GM21737 (cell line): ENCODE data around the gene SMARCA4.
"Not testable (repeated sequence)": the region's sequence is repeated elsewhere in the genome, so short reads cannot be mapped to it uniquely, and the experiment has no call there.

ENCODE experiments used
- ATAC-seq: cut with Tn5 transposase; IDR thresholded peaks from one replicate; pipeline ENCODE4 v1.9.1; 2021; ENCODE audit warnings: mild to moderate bottlenecking, moderate library complexity; ENCODE audit not compliant: unreplicated experiment

The SMARCA4 gene

DNA sequence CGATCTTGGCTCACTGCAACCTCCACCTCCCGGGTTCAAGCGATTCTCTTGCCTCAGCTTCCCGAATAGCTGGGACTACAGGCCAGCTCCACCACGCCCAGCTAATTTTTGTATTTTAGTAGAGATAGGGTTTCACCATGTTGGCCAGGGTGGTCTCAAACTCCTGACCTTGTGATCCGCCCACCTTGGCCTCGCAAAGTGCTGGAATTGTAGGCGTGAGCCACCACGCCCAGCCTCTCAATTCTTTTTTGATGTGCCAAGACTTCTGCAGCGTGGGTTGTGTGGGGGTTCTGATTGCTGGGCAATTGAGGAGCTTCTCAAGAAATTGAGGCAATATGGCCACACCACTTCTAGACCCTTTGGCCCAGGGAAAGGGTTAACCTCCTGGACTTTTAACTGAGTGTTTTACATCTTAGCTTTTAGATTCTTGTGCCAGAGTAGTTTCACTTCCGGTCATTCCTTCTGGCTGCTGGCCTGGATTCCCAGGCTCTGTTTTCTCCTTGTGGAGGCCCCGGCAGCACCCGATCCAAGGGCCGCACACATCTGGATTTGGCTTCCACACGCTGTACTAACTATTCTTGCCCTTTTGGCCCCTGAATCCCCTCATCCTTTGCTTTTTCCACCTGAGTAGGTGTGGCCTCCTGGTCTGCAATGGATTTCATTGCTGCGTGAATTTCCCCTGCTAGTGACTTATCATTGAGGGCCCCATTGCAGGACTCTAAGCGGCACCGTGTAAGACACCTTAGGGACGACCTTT lies 14.7 kb downstream of the SMARCA4 start:
- ATAC-seq = no peak

DNA sequence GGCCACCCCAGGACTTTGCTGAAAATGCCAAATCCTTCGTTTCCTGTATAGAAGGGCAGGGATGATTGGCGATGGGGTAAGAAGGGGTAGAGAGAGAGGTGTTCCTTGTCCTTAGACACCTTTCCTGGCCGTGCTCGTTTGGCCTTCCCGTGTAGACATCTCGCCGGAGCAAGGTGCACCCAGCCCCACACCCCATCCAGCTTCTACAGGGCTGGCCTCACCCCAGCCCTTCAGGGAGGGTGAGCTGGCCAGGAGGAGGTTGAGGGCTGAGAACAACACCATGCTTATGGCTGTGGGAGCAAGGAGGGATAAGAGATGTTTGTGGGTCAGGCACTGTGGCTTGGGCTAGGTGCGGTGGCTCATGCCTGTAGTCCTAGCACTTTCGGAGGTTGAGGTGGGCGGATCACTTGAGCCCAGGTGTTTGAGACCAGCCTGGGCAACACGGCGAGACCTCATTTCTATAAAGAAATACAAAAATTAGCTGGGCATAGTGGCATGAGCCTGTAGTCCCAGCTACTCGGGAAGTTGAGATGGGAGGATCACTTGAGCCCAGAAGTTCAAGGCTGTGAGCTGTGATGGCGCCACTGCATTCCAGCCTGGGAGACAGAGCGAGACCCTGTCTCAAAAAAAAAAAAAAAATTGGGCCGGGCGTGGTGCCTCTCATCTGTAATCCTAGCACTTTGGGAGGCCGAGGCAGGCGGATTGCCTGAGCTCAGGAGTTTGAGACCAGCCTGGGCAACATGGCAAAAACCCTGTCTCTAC lies 15.5 kb downstream of the SMARCA4 start:
- ATAC-seq = no peak

DNA sequence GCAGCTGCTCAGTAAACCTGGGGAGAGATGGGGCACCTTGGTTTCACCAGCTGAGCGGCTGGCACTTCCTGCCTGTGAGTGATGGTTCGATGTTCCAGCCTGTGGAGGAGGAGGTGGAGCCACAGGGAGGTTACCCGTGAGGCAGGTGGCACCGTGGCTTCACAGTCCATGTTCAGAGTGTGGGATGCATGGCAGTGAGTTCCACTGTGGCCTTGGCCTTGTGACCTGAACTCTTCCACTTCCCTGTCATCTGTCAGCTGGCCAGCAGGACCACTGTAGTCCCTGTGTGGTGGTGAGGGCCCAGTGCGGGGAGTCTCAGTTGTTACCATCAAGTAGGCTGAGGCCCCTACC lies 16.9 kb downstream of the SMARCA4 start:
- ATAC-seq = no peak

DNA sequence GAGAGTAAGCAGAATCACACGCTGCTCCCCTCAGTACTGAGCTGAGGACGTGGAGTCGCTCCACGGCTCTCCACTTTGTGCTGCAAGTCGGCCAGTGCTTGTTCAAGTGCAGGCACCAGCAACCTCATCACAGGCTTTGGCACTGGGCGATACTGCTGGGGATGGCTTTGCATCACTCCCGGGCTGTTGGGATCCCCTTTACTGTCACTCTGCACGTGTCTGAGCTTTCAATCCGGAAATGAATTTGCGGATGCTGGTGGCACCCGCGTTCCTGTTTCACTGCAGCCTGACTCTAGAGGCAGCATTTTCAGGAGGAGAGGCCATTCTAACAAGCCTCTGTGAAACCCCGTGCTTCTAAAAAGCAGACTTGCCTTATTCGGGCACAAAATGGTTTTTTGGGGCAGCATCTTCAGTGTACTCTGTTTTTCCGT lies 19.1 kb downstream of the SMARCA4 start:
- no peak for ATAC-seq

DNA sequence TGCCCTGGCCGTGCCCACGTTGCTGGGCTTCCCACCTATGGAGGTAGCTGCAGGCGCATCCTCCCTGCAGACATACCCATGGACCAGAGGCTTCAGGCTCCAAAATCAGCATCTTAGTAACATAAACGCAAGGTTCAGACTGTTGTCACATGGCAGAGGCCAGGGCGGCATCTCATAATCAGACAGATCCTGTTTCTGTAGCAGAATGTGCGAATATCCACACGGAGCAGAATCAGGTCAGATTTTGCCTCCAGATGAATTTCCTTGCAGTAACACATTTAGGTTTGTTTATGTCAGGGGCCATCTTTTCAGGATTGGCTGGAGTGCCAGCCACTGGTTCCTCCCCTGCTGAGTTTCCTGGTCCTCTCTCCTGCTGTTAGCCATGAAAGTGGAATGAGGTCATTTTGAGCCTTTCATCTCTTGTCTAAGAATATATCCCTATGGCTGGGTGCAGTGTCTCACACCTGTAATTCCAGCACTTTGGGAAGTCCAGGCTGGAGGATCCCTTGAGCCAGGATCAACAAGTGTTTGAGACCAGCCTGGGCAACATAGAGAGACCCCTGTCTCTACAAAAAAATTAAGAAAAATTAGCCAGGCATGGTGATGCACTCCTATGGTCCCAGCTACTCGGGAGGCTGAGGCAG lies 20.5 kb downstream of the SMARCA4 start:
- ATAC-seq = no peak

DNA sequence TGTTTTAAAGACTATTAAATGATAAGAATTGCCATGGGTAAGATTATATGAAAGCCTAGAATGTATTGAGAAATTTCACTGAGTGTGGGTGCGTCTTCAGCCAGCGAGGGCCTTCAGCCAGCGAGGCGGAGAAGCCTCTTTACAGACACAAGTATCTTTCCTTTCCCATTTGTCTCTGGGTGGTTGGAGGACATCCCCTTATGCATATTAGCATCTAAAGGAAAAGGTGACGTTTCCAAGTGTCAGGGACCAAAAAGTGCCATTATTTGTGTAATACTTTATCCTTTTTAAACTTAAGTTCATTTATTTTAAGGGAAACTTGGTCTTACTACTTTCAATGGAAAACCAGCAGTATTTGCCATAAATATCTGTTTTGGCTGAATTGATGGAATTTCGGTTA lies 22.2 kb downstream of the SMARCA4 start:
- ATAC-seq = no peak

DNA sequence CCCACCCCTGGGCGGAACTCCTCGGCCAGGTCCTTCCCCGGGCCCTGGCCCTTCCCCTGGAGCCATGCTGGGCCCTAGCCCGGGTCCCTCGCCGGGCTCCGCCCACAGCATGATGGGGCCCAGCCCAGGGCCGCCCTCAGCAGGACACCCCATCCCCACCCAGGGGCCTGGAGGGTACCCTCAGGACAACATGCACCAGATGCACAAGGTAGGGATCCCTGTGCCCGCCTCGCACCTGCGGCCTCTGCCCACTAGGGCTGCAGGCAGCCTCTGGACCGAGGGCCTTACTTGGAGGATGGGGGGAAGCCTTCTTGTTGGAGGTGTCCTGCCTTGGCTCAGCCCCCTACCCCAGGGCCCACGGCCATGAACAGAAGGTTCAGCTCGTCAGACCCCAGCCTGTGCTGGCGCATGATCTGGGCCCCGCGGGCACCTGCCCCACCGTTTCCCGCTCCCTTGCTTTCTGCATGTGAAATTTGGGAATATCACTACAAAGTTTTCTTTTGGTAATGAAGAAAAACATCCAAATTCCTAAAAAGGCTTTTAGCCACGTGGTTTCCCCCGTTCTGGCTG lies 23.4 kb downstream of the SMARCA4 start:
- ATAC-seq = no peak

DNA sequence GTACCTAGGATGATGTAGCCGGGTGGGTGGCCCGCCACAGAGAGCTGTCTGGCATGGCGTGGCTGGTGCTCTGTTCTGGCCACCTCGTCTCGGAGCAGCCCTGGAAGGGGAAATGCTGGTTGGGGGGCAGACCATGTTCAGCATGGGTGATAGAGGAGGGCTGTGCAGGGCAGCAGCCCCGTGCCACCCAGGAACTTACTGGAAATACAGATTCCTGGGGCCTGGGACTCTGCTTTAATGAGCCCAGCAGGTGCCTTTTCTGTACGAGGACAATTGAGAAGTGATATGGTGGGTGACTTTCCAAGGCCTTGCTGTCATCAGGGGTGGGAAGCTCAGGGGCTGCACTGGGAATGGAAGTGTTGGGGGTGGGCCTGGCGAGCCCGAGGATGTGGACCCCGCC lies 24.7 kb downstream of the SMARCA4 start:
- no peak for ATAC-seq

DNA sequence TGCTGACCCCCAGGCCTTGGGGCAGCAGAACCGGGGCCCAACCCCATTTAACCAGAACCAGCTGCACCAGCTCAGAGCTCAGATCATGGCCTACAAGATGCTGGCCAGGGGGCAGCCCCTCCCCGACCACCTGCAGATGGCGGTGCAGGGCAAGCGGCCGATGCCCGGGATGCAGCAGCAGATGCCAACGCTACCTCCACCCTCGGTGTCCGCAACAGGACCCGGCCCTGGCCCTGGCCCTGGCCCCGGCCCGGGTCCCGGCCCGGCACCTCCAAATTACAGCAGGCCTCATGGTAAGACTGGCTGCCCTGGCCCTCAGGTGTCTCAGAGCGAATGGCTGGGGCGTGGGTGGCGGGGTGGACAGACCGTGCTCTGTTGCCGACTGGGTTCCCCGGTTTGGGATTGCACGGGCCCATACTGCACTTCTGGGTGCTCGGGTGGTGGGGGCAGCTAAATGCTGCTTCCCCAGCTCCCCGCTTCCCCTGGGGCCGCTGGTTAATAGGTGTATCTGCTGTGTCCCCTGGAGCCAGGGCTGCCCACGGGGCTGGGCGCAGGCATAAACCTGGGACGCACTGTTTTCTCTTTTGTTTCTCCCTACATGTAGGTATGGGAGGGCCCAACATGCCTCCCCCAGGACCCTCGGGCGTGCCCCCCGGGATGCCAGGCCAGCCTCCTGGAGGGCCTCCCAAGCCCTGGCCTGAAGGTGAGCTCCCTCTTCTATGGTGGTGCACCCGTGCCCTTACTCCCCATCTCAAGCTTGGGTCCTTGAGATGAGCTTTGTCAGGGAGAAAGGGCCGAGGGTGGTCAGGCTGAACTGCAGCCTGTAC lies 25.7 kb downstream of the SMARCA4 start:
- no peak for ATAC-seq

DNA sequence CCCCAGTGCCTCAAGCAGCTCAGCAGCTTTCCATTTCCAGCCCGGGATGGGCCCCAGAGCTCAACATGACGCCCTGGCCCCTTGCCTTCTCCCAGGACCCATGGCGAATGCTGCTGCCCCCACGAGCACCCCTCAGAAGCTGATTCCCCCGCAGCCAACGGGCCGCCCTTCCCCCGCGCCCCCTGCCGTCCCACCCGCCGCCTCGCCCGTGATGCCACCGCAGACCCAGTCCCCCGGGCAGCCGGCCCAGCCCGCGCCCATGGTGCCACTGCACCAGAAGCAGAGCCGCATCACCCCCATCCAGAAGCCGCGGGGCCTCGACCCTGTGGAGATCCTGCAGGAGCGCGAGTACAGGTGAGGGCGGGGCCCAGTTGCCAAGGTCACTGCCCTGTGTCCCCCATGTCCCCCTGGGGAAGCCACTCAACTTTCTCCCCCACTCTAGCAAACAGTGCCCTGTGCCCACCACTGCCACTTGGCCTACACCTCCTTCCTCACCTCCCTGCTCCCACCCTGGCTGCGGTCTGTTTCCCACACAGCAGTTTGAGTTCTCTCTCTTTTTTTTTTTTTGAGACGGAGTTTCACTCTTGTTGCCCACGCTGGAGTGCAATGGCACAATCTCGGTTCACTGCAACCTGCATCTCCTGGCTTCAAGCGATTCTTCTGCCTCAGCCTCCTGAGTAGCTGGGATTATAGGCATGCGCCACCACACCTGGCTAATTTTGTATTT lies 26.9 kb downstream of the SMARCA4 start:
- ATAC-seq = no peak

DNA sequence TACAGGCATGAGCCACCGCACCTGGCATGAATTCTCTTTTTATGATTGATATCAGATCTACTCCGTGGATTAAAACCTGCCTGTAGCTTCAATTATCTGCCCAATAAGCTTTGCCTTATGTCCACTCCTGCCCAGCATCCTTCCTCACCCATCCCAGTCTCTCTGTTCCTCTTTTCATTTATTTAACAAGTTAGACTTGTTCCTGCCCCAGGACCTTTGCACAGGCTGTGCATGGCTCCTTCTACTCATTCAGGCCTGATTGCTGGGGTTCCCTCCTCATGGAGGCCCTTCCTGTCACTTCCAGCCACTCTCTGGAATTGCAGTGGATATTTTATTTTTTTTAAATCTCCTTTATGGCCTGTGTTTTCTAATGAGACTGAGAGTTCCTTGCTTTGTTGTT lies 27.6 kb downstream of the SMARCA4 start:
- ATAC-seq = no peak

DNA sequence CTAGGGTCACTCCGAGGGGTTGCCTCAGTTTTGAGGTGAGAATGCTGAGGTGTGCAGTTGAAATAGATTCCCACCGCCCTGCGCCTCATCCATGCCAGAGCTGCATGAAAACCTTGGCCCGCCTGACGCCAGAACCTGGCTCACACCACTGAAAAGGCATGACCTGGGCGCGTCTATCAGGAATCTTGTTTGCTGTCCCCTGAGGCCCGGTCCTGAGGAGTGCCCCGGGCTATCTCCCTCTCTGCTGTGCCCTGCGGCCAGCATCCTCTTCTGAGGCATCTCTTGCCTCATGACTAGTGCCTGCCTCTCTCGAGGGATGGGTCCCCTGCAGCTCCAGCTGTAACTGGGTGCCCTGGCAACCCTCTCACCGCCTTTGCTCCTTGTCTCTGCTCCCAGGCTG lies 28.1 kb downstream of the SMARCA4 start:
- ATAC-seq = no peak

DNA sequence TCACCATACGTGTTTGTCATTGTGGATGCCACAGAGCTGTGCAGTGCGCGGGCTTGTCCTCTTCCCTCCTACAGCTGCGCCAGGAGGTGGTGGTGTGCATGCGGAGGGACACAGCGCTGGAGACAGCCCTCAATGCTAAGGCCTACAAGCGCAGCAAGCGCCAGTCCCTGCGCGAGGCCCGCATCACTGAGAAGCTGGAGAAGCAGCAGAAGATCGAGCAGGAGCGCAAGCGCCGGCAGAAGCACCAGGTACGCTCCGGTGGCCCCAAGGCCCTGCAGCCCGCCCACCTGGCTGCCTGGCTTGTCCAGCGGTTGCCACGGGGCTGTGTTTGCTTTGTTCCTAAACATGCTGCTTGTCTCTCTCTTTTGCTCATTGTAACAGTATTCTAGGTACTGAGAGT lies 30.2 kb downstream of the SMARCA4 start:
- ATAC-seq = no peak

DNA sequence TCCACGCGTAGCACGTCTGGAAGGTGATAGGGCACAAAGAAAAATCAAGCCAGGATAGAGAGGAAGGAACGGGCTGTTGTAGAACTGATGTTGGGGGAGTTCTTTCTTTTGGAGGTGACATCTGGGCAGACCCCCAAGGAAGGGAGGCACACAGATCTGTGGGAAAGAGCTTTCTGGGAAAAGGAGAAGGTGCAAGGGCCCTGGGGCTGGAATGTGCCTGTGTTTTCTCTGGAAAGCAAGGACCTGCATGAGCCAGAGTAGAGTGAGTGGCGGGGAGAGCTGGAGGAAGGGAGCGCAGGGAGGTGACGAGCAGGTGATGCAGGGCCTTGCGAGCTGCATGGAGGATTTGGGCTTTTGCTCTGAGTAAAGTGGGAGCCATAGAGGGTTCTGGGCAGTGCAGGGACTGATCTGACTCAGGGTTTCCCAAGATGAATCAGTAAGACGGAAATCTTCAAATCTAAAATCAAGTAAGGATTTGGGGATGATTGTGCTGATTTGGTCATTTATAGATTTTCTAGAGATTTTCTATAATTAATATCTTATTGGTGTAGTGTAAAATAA lies 30.8 kb downstream of the SMARCA4 start:
- no peak for ATAC-seq

DNA sequence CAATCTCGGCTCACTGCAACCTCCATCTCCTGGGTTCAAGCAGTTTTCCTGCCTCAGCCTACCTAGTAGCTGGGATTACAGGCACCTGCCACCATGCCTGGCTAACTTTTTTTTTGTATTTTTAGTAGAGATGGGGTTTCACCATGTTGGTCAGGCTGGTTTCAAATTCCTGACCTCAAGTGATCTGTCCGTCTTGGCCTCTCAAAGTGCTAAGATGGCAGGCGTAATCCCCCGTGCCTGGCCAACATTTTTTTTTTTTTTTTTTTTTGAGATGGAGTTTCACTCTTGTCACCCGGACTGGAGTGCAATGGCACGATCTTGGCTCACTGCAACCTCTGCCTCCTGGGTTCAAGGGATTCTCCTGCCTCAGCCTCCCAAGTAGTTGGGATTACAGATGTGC lies 31.3 kb downstream of the SMARCA4 start:
- not testable (repeated sequence) for ATAC-seq

DNA sequence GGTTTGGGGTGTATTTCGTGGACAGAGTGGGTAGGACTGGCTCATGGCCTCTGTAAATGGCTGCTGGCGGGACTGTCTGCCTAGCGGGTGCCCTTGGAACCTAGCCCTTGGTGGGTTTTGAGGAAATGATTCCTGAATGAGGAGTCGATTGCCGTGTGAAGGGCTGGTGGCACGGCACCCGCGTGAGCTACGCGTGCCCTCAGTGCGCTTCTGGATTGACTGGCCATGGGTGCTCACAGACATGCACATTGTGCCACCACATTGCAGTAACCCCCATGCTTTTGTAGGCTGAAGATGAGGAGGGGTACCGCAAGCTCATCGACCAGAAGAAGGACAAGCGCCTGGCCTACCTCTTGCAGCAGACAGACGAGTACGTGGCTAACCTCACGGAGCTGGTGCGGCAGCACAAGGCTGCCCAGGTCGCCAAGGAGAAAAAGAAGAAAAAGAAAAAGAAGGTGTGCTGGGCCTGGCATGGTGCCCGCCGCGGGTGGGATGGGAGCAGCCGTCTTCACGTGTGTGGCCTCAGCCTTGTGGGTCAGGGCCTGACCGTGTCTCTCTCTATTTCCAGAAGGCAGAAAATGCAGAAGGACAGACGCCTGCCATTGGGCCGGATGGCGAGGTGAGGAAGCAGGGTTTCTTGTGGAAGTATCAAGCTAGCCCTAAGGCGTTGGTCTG lies 35.2 kb downstream of the SMARCA4 start:
- ATAC-seq = no peak

DNA sequence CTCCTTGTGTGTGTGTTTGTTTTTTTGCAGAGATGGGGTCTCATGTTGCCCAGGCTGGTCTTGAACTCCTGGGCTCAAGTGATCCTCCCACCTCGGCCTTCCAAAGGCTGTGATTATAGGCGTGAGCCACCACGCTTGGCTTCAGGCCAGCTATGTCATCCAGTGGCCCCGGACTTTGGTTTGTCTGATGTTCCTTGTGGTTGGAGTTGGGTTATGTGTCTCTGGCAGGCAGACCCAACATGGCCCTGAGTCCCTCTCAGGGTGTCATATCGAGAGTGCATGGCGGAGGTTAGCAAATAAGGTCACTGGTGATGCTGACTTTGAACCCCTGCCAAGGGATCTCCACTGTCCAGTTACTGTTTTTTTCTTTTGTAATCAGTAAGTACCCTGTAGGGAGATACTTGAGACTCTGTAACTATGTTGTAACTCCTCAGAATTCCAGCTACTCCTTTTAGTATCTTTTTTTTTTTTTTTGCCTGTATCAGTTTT lies 37.3 kb downstream of the SMARCA4 start:
- ATAC-seq = no peak

DNA sequence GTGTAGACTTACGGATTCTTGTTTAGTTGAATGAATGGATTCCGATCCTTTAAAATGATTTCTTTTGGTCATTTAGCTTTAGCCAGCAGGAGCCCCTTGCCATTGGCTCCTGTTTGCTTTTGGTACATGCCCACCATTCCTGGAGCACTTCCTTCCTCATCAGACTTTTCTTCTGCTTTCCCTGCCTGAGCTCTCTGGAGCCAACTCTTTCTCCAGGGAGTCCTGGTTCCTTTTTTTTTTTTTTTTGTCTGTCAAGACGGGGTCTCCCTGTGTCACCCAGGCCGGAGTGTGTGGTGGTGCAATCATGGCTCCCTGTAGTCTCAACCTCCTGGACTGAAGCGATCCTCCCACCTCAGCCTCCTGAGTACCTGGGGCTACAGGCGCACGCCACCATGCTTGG lies 37.8 kb downstream of the SMARCA4 start:
- ATAC-seq = no peak

DNA sequence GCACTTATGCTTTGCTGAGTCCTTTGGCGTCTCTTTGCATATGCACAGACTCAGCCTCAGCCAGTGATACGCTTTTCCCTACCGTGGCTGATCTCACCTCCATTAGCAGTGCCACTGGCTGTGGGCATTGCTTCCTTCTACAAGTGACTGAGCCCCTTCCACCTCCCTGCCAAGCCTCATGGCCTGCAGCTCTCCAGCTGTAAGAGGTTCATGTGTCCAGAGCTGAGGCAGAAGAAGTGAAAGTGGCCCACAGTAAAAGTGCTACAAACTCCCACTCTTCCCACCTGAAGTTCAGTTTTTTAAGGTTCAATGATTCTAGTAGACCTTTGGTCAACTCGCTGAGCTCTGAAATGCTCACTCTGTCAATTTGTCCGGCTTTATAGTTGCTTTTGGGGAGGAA lies 44.7 kb downstream of the SMARCA4 start:
- no peak for ATAC-seq
